IMR-90 (cell line): ENCODE data around the gene ELL2. TPM values are rescaled to one million over a fixed set of nuclear protein-coding genes. Genes with fewer than 3 reads are reported as not detected.
A peak's percentile ranks its signal among the peaks of the same experiment; 100 is the strongest.

ENCODE experiments used
- ATAC-seq: fragments of 200-7000 bp; cut with Tn5 transposase; 2 replicates; pipeline ENCODE4 v1.9.1; 2020; ENCODE audit warnings: low read depth, mild to moderate bottlenecking, moderate library complexity
- BruUV-seq: library from RNA; stranded (reverse); fragments of 400-500 nt; replicated peaks from 2 replicates; lab custom pipeline; 2021; lab: Mats Ljungman, UMichigan
- CTCF ChIA-PET: fragments of 300-600 bp; formaldehyde crosslinking; extraction: SDS; loops from one replicate; lab custom pipeline; 2021; ENCODE audit warnings: antibody characterized with exemption; lab: Yijun Ruan, JAX
- POLR2A ChIA-PET: fragments of 300-600 bp; sonication (Branson Sonifier 250); formaldehyde crosslinking; loops from one replicate; lab custom pipeline; 2022; ENCODE audit warnings: antibody characterized with exemption; ENCODE audit not compliant: unreplicated experiment; lab: Charles Lee
- DNase-seq: peaks from one replicate; pipeline ENCODE4 v3.0.0; 2013
- H2AFZ ChIP-seq: replicated peaks from 2 replicates; pipeline ENCODE3; 2013; ENCODE audit warnings: low read length, mild to moderate bottlenecking; ENCODE audit not compliant: poor library complexity
- H2AK5ac ChIP-seq: 2 replicates; pipeline ENCODE4 v1.6.1; 2013; ENCODE audit warnings: low read depth, low read length, inconsistent platforms
- H2AK9ac ChIP-seq: replicated peaks from 2 replicates; pipeline ENCODE3; 2013; ENCODE audit warnings: mild to moderate bottlenecking, low read depth, low read length, moderate library complexity; ENCODE audit not compliant: poor library complexity
- H2BK120ac ChIP-seq: 2 replicates; pipeline ENCODE4 v1.6.1; 2013; ENCODE audit warnings: low read depth, low read length, inconsistent platforms
- H2BK15ac ChIP-seq: 3 replicates; pipeline ENCODE4 v1.6.1; 2013; ENCODE audit warnings: low read depth, low read length, inconsistent platforms
- H2BK20ac ChIP-seq: 2 replicates; pipeline ENCODE4 v1.6.1; 2013; ENCODE audit warnings: low read depth, mild to moderate bottlenecking, inconsistent platforms, low read length, moderate library complexity
- H2BK5ac ChIP-seq: 2 replicates; pipeline ENCODE4 v1.6.1; 2013; ENCODE audit warnings: mild to moderate bottlenecking, low read depth, low read length, inconsistent platforms; ENCODE audit not compliant: poor library complexity, severe bottlenecking
- H3K14ac ChIP-seq: replicated peaks from 2 replicates; pipeline ENCODE4 v1.6.1; 2013; ENCODE audit warnings: low read depth, low read length, inconsistent platforms
- H3K18ac ChIP-seq: 2 replicates; pipeline ENCODE4 v1.6.1; 2013; ENCODE audit warnings: low read depth, low read length, control low read depth
- H3K23ac ChIP-seq: 2 replicates; pipeline ENCODE4 v1.6.1; 2013; ENCODE audit warnings: low read depth, low read length, inconsistent platforms
- H3K27ac ChIP-seq: 2 replicates; pipeline ENCODE4 v1.5.1; 2013; ENCODE audit warnings: mild to moderate bottlenecking, control low read depth, low read length; ENCODE audit not compliant: insufficient read depth
- H3K27me3 ChIP-seq: 2 replicates; pipeline ENCODE4 v1.6.1; 2013; ENCODE audit warnings: low read length; ENCODE audit not compliant: control insufficient read depth, insufficient read depth
- H3K36me3 ChIP-seq: 2 replicates; pipeline ENCODE4 v1.6.1; 2013; ENCODE audit warnings: low read length, mixed read lengths; ENCODE audit not compliant: control insufficient read depth, insufficient read depth
- H3K4ac ChIP-seq: 2 replicates; pipeline ENCODE4 v1.6.1; 2013; ENCODE audit warnings: low read depth, low read length, inconsistent platforms
- H3K4me1 ChIP-seq: 2 replicates; pipeline ENCODE4 v1.6.1; 2013; ENCODE audit warnings: low read length, mixed read lengths; ENCODE audit not compliant: control insufficient read depth, insufficient read depth
- H3K4me2 ChIP-seq: 2 replicates; pipeline ENCODE4 v1.6.1; 2013; ENCODE audit warnings: low read depth, mild to moderate bottlenecking, control low read depth, low read length, moderate library complexity
- H3K4me3 ChIP-seq: 2 replicates; pipeline ENCODE4 v1.5.1; 2013; ENCODE audit warnings: low read depth, mild to moderate bottlenecking, control low read depth, low read length, moderate library complexity; ENCODE audit not compliant: insufficient read depth
- H3K56ac ChIP-seq: 2 replicates; pipeline ENCODE4 v1.6.1; 2013; ENCODE audit warnings: low read length, inconsistent platforms; ENCODE audit not compliant: insufficient read depth; ENCODE audit errors: extremely low read depth
- H3K79me1 ChIP-seq, 2 experiments: 2 replicates each; pipeline ENCODE4 v1.6.1; 2013; ENCODE audit warnings: low read length in 2 of 2, inconsistent platforms in 1 of 2, low read depth in 1 of 2
- H3K9ac ChIP-seq: 2 replicates; pipeline ENCODE4 v1.6.1; 2013; ENCODE audit warnings: low read depth, low read length, control low read depth
- H3K9me1 ChIP-seq: 2 replicates; pipeline ENCODE4 v1.6.1; 2013; ENCODE audit warnings: low read length, inconsistent platforms; ENCODE audit not compliant: insufficient read depth
- H3K9me3 ChIP-seq: 2 replicates; pipeline ENCODE4 v1.6.1; 2013; ENCODE audit warnings: low read length; ENCODE audit not compliant: control insufficient read depth, insufficient read depth
- H4K20me1 ChIP-seq: 2 replicates; pipeline ENCODE4 v1.6.1; 2013; ENCODE audit warnings: low read length, inconsistent platforms; ENCODE audit not compliant: insufficient read depth
- H4K5ac ChIP-seq: 2 replicates; pipeline ENCODE4 v1.6.1; 2013; ENCODE audit warnings: mild to moderate bottlenecking, low read depth, low read length, control low read depth
- H4K8ac ChIP-seq, 2 experiments: 2 replicates each; pipeline ENCODE4 v1.6.1; 2013; ENCODE audit warnings: low read depth in 2 of 2, low read length in 2 of 2, control low read depth in 1 of 2, inconsistent platforms in 1 of 2
- H4K91ac ChIP-seq: 2 replicates; pipeline ENCODE4 v1.6.1; 2013; ENCODE audit warnings: low read depth, low read length, inconsistent platforms; ENCODE audit not compliant: insufficient read depth
- BHLHE40 ChIP-seq: fragments of 150-350 bp; IDR thresholded peaks from 2 replicates; pipeline ENCODE4 v1.6.1; 2016; ENCODE audit warnings: mild to moderate bottlenecking, low read depth, low read length
- CEBPB ChIP-seq: IDR thresholded peaks from 2 replicates; pipeline ENCODE4 v1.6.1; 2012; ENCODE audit warnings: low read depth, low read length, improper control_type of control experiment
- CHD1 ChIP-seq: IDR thresholded peaks from 2 replicates; pipeline ENCODE4 v1.6.1; 2012; ENCODE audit warnings: low read depth, low read length, improper control_type of control experiment
- FOS ChIP-seq: fragments of 150-350 bp; IDR thresholded peaks from 2 replicates; pipeline ENCODE4 v1.6.1; 2016; ENCODE audit warnings: low read depth, low read length
- MAFK ChIP-seq: IDR thresholded peaks from 2 replicates; pipeline ENCODE4 v1.6.1; 2012; ENCODE audit warnings: low read depth, low read length, improper control_type of control experiment
- MAZ ChIP-seq: IDR thresholded peaks from 2 replicates; pipeline ENCODE4 v1.6.1; 2012; ENCODE audit warnings: low read depth, mild to moderate bottlenecking, low read length, improper control_type of control experiment, moderate library complexity, borderline replicate concordance
- MXI1 ChIP-seq: IDR thresholded peaks from 2 replicates; pipeline ENCODE4 v1.6.1; 2012; ENCODE audit warnings: low read depth, mild to moderate bottlenecking, low read length, moderate library complexity, borderline replicate concordance
- NFE2L2 ChIP-seq: fragments of 150-350 bp; IDR thresholded peaks from 2 replicates; pipeline ENCODE4 v1.6.1; 2016; ENCODE audit warnings: low read depth, mild to moderate bottlenecking, low read length
- POLR2A ChIP-seq: IDR thresholded peaks from 2 replicates; pipeline ENCODE4 v1.6.1; 2012; ENCODE audit warnings: mild to moderate bottlenecking, low read depth, low read length
- RAD21 ChIP-seq: IDR thresholded peaks from 2 replicates; pipeline ENCODE4 v1.6.1; 2012; ENCODE audit warnings: low read length, improper control_type of control experiment
- RCOR1 ChIP-seq: IDR thresholded peaks from 2 replicates; pipeline ENCODE4 v1.6.1; 2012; ENCODE audit warnings: mild to moderate bottlenecking, low read length, improper control_type of control experiment; ENCODE audit not compliant: insufficient replicate concordance
- RFX5 ChIP-seq: IDR thresholded peaks from 2 replicates; pipeline ENCODE4 v1.8.0; 2012; ENCODE audit warnings: low read depth, mild to moderate bottlenecking, low read length, moderate library complexity
- SMC3 ChIP-seq: fragments of 150-350 bp; IDR thresholded peaks from 2 replicates; pipeline ENCODE4 v1.6.1; 2016; ENCODE audit warnings: low read depth, mild to moderate bottlenecking, antibody characterized with exemption, low read length, moderate library complexity
- WGBS, 2 experiments: methylation state at CpG; one replicate each; pipeline versions ENCODE4 v1.1.5 to v1.1.7; 2013; ENCODE audit warnings: missing lambda C conversion rate in 2 of 2; ENCODE audit not compliant: insufficient read length in 1 of 2; ENCODE audit errors: extremely low coverage in 2 of 2; 5-methylcytosine and 5-hydroxymethylcytosine counted together
- dilution Hi-C: fragments of 300-500 bp; cut with HindIII; formaldehyde crosslinking; loops from one replicate; pipeline ENCODE4 v1.14.3; 2018; ENCODE audit warnings: low sequenced_read_pairs; ENCODE audit not compliant: unreplicated experiment
- in situ Hi-C: fragments of 300-500 bp; cut with MboI; formaldehyde crosslinking; loops from 3 replicates; pipeline ENCODE4 v1.14.3; 2019; ENCODE audit warnings: low sequenced_read_pairs, inconsistent platforms, mixed read lengths
- intact Hi-C: fragments of 100-400 bp; cut with micrococcal nuclease; formaldehyde crosslinking; loops from 2 replicates; pipeline ENCODE4 v1.10.0; 2022
- polyA plus RNA-seq, 3 experiments: library from polyadenylated mRNA; depleted of rRNA; stranded (reverse); fragments of >200 nt; gene quantifications; 2 replicates each; pipeline ENCODE4 v1.2.3, GENCODE V29; 2012; ENCODE audit warnings: low replicate concordance in 1 of 3
- total RNA-seq: library from RNA; depleted of rRNA; stranded (reverse); fragments of >200 nt; gene quantifications from 2 replicates; pipeline ENCODE4 v1.2.3, GENCODE V29; 2012
- TF ChIP-seq, protein P1 (sequence below): conservative IDR thresholded peaks from 2 replicates; pipeline ENCODE4 v1.5.1; 2012; ENCODE audit warnings: mild to moderate bottlenecking, low read depth, low read length, improper control_type of control experiment
- TF ChIP-seq, protein P2 (sequence below): fragments of 150-350 bp; IDR thresholded peaks from 2 replicates; pipeline ENCODE4 v1.6.1; 2016; ENCODE audit warnings: low read depth, mild to moderate bottlenecking, low read length, moderate library complexity, borderline replicate concordance
- TF ChIP-seq, protein P3 (sequence below): fragments of 150-350 bp; IDR thresholded peaks from 2 replicates; pipeline ENCODE4 v1.6.1; 2017; ENCODE audit warnings: mild to moderate bottlenecking, antibody characterized with exemption, low read length, low read depth

ELL2 gene
- total and polyA plus RNA-seq, 2 of the 4 experiments (the other 2 are of a cell fraction), result 61.4 to 92.5 TPM

DNA sequence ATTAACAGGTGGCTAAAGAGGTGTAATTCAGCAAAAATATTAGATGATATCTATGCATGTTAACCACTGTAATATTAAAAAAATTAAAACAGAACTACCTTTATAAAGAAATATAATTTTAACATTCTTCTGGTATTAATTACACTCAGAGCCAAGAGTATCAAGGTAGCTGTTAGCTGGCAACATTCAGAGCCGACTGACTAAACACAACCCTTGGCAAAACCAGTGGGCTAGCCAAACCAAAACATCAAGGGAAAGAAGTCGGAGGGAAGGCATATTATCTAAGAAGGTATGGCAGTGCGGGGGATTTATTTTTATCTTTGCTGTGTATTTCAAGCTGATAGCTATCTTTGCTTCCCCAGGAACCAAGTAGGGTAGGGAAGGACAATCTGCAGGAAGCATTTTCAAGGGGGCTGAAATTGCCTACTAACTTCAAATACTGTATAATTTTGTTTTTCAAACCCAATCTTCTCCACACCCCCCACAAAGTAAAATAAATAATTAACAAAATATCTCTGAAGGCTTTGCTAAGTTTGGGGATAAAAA, 24.0 kb downstream of the ELL2 start:
- no peak overlapping the region for H2BK15ac ChIP-seq
- no peak overlapping the region for H2AFZ ChIP-seq
- ChIA-PET POLR2A (no interaction called here), CTCF (interaction anchor here (0.7 kb wide), 1 partner anchor 320 kb away, joined by 3 read pairs; no protein-coding TSS in a partner anchor)
- TF ChIP-seq MXI1, result no peak
- TF ChIP-seq, protein P1, sequence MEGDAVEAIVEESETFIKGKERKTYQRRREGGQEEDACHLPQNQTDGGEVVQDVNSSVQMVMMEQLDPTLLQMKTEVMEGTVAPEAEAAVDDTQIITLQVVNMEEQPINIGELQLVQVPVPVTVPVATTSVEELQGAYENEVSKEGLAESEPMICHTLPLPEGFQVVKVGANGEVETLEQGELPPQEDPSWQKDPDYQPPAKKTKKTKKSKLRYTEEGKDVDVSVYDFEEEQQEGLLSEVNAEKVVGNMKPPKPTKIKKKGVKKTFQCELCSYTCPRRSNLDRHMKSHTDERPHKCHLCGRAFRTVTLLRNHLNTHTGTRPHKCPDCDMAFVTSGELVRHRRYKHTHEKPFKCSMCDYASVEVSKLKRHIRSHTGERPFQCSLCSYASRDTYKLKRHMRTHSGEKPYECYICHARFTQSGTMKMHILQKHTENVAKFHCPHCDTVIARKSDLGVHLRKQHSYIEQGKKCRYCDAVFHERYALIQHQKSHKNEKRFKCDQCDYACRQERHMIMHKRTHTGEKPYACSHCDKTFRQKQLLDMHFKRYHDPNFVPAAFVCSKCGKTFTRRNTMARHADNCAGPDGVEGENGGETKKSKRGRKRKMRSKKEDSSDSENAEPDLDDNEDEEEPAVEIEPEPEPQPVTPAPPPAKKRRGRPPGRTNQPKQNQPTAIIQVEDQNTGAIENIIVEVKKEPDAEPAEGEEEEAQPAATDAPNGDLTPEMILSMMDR, result no peak
- TF ChIP-seq, protein P2, sequence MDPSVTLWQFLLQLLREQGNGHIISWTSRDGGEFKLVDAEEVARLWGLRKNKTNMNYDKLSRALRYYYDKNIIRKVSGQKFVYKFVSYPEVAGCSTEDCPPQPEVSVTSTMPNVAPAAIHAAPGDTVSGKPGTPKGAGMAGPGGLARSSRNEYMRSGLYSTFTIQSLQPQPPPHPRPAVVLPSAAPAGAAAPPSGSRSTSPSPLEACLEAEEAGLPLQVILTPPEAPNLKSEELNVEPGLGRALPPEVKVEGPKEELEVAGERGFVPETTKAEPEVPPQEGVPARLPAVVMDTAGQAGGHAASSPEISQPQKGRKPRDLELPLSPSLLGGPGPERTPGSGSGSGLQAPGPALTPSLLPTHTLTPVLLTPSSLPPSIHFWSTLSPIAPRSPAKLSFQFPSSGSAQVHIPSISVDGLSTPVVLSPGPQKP, result no peak
- TF ChIP-seq NFE2L2, result no peak
- TF ChIP-seq, protein P3, sequence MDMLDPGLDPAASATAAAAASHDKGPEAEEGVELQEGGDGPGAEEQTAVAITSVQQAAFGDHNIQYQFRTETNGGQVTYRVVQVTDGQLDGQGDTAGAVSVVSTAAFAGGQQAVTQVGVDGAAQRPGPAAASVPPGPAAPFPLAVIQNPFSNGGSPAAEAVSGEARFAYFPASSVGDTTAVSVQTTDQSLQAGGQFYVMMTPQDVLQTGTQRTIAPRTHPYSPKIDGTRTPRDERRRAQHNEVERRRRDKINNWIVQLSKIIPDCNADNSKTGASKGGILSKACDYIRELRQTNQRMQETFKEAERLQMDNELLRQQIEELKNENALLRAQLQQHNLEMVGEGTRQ, result no peak
- no peak for TF ChIP-seq BHLHE40
- no peak for TF ChIP-seq FOS
- TF ChIP-seq POLR2A, result no peak
- no peak for TF ChIP-seq CEBPB
- TF ChIP-seq RCOR1, result no peak
- no peak for TF ChIP-seq CHD1
- no peak for TF ChIP-seq MAZ
- TF ChIP-seq RAD21, result no peak
- no peak for TF ChIP-seq RFX5
- TF ChIP-seq SMC3, result no peak
- TF ChIP-seq MAFK, result no peak
- no peak overlapping the region for H3K9ac ChIP-seq
- no peaks in the 10 kb centered on the region for H3K9me3 ChIP-seq
- peaks cover 35% of the 10 kb centered on the region for H3K36me3 ChIP-seq
- peak overlapping the region; percentile 56 for H2BK5ac ChIP-seq
- intact Hi-C loops, result no loop called here
- H2BK20ac ChIP-seq, result no peak overlapping the region
- no peak overlapping the region for H2AK9ac ChIP-seq
- ATAC-seq, result no peak
- 0 out of 2 replicates have a peak overlapping the region, but pooled peaks have one; percentile 11 for H3K27ac ChIP-seq
- no peak overlapping the region; a peak in 1 of 4 replicates for H4K8ac ChIP-seq
- peaks cover 27% of the 10 kb centered on the region for H3K4me1 ChIP-seq
- peaks cover 0 to 64% of the 10 kb centered on the region in 2 experiments; a peak in 2 of 4 replicates for H3K79me1 ChIP-seq
- no peak overlapping the region for H3K18ac ChIP-seq
- H3K56ac ChIP-seq, result no peak overlapping the region
- no peak overlapping the region for H2AK5ac ChIP-seq
- in situ Hi-C loops, result no loop called here
- H4K5ac ChIP-seq, result no peak overlapping the region
- no peak for DNase-seq
- H3K27me3 ChIP-seq, result no peaks in the 10 kb centered on the region
- no peak overlapping the region for H3K4me2 ChIP-seq
- peaks cover 11% of the 10 kb centered on the region for H3K9me1 ChIP-seq
- peaks cover 84% of the 10 kb centered on the region for H4K20me1 ChIP-seq
- H3K4me3 ChIP-seq, result no peak overlapping the region
- dilution Hi-C loops, result no loop called here
- no peak overlapping the region for H3K23ac ChIP-seq
- no peak overlapping the region for H4K91ac ChIP-seq
- no peak overlapping the region for H3K4ac ChIP-seq
- no peak overlapping the region for H3K14ac ChIP-seq
- no TSS peak for BruUV-seq
- no CpG with 5 or more reads among the region's 3 CpGs for WGBS, 2 experiments
- no peak overlapping the region for H2BK120ac ChIP-seq
